Inferior parietal cortex (tissue), 1 donor: ENCODE results near the gene KDM6A.
"Not testable (repeated sequence)": the region's sequence is repeated elsewhere in the genome, so short reads cannot be mapped to it uniquely, and the experiment has no call there.

Experiments used
- DNase-seq: peaks from one replicate; pipeline ENCODE4 v3.0.0-alpha.2; 2016; ENCODE audit errors: extremely low spot score

KDM6A gene

DNA sequence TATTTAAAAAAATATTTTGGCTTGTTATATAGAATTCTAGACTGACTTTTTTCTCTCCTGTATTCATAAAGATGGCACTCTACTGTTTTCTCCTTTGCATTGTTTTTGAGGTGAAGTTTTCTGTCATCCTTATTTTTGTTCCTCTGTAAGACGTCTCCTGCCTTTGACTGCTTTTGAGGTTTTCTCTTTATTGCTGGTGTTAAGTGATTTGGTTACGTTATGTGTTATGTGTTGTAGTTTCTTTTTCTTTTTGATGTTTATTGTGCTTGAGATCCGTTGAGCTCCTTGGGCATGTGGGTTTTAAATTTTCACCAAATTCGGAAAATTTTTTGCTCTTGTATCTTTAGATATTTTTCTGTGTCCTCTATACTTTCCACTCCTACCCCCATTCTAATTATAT lies 50.0 kb downstream of the KDM6A start:
- no peak for DNase-seq

DNA sequence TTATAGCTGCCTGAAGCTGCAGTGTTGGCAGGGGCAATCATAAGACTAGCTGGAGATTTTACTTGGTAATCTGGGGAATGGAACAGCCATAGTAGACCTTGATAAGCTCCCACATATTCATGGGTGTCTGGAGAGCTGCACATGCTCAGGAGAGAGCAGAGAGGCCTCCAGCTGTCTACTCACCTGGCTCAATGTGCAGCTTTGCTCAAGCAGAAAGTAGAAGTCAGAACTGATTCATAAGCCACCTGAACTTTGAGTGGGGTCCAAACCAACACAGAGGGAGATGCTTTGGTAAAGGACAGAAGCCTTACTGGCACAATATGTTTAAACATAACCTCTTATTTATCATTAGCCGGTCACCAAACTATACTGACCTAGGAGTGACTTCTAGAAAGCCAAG lies 54.4 kb downstream of the KDM6A start:
- DNase-seq: no peak

DNA sequence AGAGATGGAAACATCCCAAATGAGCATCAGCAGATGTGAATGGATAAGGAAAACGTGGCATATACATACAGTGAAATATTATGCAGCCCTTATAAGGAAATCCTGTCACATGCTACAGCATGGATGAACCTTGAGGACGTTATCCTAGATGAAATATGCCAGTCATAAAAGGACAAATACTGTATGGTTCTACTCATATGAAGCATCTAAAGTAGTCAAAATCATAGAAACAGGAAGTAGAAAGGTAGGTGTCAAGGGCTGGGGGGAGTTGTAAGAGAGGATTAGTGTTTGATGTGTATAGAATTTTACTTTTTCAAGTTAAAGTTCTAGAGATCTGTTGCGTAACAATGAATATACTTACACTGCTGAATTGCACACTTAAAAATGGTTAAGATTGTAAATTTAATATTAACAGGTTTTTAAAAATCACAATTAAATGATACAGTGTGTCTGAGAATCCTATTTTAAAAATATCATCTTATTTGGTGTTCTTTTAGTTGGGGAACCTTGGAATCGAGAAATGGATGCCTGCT lies 58.5 kb downstream of the KDM6A start:
- DNase-seq: no peak

DNA sequence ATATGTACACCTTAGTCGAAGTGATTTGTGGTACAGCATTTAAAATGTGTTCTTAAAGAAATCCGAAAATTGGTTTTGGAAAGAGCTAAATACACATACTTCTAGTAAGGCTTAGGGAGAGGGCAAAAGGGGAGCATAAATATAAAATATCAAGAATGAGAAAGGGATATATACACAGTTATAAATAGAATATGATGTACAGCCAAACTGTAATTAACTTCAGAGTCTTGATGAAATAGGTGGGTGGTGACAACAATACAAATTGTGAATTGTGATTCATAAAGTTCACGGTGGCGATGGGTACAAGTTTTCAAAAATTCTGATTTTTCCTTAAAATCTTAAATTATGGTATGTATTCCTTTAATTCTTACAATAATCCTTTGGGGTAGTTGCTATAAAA lies 62.2 kb downstream of the KDM6A start:
- DNase-seq: no peak

DNA sequence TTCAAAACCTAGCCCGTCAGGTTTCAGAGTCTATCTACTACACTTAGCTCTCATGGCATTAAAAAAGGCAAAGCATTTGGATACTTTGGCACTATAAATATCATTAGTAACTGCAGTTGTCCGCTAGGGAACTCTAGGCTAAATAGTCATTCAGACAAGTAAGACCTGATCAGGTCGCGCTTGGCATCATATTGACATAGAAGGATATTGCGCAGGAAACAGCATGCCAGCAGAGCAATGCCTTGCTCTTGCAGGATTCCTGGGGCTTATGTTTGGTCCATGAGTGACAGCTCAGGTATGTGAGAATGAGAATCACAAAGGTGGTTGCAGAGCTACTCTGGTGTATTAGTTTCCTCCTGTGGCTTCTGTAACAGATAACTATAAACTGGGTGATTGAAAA lies 62.7 kb downstream of the KDM6A start:
- DNase-seq: no peak

DNA sequence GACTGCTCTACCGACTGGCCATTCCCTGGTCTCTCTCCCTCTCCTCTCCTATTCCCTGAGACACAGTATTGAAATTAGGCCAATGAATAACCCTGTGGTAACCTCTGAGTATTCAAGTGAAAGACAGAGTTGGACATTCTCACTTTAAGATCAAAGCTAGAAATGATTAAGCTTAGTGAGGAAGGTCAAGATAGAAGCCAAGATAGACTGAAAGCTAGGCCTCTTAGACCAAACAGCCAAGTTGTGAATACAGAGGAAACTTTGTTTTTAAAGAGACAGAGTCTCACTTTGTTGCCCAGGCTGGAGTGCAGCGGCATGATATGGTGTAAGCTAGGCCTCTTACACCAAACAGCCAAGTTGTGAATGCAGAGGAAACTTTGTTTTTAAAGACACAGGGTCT lies 64.6 kb downstream of the KDM6A start:
- no peak for DNase-seq

DNA sequence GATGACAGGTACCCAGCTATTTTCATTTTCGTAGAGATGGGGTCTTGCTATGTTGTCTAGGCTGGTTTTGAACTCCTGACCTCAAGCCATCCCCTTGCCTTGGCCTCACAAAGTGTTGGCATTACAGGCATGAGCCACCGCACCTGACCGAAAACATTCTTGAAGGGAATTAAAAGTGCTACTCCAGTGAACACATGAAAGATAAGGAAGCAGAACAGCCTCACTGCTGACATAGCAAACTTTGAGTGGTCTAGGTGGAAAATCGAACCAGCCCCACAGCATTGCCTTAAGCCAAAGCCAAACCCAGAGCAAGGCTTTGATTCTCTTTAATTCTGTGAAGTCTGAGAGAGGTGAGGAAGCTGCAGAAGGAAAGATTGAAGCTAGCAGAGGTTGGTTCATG lies 65.1 kb downstream of the KDM6A start:
- DNase-seq: no peak

DNA sequence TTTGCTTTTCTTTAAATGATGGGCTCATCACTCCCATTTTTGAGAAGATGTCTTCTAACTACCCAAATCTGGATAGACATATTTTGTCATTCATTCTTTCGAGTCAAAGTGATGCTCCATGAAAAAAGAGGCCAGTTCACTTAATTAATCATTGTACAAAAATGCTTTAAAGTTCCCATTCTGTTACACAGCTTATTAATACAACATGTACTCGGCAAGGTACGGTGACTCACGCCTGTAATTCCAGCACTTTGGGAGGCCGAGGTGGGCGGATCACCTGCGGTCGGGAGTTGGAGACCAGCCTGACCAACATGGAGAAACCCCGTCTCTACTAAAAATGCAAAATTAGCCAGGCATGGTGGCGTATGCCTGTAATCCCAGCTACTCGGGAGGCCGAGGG lies 67.6 kb downstream of the KDM6A start:
- DNase-seq: not testable (repeated sequence)

DNA sequence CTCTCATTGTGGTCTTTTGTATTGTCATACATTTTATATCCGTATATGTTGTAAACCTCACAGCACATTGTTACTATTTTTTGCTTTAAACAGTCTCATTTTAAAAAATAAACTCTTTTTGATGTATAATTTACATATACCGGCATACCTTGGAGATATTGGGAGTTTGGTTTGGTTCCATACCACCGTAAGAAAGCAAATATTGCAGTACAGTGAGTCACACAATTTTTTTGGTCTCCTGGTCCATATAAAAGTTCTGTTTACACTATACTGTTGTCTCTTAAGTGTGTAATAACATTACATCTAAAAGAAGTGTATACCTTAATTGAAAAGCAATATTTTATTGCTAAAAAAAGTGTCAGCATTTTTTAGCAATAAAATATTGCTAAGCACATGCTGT lies 70.0 kb downstream of the KDM6A start:
- no peak for DNase-seq

DNA sequence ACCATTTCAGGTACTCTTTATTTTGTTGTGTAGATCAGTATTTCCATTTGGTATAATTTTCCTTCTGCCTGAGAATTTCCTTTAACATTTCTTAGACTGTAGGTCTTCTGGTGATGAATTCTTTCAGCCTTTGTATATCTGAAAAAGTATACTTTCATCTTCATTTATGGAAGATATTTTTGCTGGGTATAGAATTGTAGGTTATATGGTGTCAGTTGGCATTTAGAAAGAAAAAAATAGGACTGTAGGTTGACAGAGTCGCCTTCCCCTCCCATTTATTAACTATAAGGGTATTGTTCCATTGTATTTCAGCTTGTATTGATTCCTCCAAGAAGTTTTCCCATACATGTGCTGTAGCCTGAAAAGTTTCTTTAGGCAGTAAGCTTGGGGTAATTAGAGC lies 71.9 kb downstream of the KDM6A start:
- no peak for DNase-seq

DNA sequence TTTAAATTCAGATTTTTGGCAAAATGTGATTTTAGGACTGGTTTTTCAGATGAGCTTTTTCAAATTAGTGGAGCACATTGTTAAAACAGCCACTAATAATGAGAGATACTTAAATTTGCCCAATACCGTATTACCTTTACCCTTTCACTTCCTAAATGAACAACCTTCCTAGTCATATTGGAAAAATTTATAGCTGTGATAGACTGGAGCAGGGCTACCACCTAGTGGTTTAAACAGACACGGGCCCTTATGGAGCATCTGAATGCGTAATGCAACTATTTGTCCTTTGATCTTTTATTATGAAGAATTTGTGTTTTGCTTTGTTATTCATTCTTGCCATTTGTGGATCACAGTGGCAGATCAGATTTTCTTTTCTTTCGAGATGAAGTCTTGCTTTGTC lies 72.7 kb downstream of the KDM6A start:
- DNase-seq: no peak

DNA sequence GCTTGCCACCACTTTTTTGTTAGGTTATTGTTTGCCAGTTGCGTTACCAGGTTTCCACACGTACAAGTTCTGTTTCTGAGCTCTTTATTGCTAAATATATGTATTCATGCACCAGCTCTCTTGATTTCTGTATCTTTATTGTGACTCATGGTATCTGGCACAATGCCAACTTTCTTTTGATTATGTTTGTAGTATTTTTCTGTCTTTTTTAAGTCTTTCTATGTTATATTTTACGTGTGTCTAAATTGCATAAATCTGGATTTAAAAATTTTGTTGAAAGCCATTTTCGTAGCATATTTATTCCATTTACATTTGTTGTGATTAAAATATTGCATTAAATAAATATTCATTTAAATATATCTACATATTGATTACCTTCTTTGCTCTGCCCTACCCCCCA lies 73.8 kb downstream of the KDM6A start:
- DNase-seq: no peak

DNA sequence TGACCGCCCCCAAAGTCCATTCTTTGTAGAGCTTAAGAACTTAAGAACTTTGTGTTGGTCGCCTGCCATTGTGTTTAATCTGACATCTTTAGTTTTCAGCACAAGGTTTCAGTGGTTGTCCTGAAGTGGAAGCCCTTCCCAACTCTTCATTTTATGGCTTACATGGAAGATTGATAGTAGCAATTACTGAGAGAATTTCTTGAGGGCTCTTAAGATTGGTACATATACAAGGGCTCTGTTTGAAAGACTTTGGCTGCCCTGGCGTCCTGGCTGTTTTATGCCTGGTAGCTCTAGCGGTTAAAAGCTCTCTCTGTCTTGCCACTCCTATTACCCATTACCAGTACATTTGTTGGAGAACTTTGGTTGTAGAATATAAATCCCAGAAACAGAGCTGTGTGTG lies 75.0 kb downstream of the KDM6A start:
- DNase-seq: no peak

DNA sequence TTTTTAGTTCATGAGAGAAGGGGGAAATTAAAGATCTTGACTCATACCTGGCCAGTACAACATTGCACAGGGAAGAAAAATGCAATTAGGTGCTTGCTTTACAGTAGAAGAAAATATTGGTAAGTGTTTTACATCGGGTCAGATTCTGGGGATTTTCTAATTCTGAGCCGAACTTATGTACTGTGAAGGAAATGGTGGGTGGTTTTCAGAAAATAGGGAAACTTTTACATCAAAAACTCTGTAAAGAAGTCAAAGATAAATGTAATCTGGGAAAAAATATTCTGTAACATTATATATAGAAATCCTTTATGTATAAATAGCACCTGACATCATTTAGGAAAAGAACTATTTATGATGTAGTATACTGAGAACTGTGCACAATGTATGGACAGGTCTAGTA lies 75.4 kb downstream of the KDM6A start:
- no peak for DNase-seq

DNA sequence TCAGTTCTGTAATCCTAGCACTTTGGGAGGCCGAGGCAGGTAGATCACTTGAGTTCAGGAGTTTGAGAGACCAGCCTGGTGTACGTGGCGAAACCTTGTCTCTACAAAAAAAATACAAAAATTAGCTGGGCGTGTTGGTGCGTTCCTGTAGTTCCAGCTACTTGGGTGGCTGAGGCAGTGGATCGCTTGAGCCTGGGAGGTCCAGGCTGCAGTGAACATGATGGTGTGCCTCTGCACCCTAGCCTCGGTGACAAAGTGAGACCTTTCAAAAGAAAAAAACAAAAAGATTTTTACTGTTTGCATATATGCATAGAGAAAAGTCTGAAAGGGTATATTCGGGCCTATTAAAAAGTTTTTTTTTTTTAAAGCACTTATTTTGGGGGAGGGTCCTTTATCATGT lies 76.1 kb downstream of the KDM6A start:
- DNase-seq: no peak

DNA sequence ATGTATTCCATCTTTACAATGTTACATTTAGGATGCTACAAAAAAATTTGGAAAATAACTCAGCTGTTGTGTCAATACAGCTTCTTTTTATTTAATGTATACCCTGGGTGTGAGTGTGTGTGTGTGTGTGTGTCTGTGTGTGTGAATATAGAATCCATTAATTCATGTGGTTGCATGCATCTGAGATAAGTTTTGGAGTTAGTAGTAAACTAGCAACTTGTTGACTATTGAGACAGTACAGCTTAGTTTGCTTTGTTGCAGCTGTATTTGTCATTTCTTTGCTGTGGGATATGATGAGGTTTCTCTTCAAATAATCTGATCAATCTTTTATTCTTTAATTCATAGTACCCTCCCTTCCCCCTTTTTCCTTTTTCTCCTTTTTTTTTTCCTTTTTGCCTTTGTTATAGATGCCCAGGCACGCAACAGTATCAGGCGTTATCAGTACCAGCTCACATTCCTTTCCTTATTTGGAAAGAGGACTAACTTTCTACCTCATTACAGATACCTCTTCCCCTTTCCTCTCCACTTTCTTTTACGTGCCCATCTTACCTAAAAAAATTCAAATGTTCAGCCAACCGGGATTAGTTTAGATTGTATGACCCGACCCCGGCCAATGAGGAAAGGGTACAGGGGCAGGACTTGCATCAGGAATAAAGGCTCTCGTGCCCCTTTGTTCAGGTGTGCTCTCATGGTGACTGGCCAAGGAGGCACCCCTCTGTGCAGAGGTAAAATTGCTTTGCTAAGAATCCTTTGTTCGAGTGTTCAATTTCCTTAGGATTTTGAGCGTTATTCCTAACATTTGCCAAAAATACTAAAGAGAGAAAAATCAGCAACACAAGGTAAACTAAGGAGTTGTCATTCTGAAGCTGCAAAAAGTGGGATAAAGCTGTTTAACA lies 77.7 kb downstream of the KDM6A start:
- DNase-seq: not testable (repeated sequence)

DNA sequence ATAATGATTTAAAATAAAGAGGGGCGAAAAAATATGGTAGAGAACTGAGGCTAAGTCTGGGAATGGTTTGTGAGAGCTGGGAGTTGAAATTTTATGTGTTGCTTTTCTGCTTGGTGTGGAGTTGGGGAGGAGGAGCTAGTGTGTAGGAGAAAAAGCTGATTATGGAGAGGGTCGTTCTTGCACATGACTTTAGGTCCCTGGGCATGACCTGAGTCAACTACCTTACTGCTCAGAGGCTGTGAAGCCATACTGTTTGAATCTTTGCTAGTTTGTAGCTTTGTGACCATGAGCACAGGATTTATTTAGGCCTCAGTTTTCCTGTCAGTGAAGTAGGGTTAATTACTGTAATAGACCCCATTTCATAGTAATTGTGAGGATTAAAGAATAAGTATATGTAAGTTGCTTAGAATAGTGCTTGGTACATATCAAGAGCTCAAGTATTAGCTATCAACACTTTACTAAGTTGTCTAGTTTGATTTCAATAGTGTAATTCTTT lies 78.6 kb downstream of the KDM6A start:
- DNase-seq: no peak

DNA sequence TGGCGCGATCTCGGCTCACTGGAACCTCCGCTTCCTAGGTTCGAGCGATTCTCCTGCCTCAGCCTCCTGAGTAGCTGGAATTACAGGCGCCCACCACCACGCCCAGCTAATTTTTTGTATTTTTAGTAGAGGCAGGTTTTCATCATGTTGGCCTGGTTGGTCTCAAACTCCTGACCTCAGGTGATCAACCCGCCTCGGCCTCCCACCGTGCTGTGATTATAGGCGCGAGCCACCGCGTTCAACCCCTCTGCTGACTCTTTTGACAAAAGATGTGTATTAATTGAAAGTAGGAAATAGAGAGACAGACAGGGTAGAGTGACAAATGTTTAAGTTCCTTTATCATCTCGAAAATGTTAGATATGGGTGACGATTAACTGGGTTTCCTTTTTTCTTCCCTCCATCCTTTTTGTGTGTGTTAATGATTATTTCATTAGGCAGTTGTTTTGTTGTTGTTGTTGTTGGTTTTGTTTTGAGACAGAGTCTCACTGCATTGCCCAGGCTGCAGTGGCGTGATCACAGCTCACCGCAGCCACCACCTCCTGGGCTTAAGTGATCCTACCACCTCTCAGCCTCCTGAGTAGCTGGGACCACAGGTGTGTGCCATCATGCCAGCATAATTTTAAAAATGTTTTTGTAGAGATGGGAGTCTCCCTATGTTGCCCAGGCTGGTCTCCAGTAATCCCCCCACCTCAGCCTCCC lies 79.5 kb downstream of the KDM6A start:
- DNase-seq: no peak

DNA sequence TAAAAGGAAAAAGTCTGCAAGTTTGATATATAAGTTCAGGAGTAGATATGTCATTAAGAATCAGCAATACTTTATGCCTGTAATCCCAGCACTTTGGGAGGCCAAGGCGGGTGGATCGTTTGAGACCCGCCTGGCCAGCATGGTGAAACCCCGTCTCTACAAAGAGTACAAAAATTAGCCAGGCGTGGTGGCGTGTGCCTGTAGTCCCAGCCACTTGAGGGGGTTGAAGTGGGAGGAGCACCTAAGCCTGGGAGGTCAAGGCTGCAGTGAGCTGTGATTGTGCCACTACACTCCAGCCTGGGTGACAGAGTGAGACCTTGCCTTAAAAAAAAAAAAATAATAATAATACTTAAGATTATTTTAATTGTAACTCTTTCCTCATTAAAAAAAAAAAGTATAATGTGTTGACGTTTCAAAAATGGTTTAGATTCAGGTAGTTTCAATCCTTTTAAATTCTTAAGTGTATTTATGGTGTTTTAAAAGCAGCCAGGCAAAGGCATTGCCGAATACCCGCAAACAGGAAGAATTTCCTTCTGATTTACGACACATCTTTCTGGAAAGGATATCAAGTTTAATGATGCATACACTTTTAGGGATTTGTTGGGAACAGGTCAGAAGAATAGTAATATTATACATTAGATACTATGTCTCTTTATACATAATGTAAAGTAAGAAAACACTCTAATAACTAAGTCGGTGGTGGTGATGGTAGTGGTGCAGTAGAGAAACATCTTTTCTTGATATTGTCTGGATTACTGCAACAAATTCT lies 80.9 kb downstream of the KDM6A start:
- no peak for DNase-seq

DNA sequence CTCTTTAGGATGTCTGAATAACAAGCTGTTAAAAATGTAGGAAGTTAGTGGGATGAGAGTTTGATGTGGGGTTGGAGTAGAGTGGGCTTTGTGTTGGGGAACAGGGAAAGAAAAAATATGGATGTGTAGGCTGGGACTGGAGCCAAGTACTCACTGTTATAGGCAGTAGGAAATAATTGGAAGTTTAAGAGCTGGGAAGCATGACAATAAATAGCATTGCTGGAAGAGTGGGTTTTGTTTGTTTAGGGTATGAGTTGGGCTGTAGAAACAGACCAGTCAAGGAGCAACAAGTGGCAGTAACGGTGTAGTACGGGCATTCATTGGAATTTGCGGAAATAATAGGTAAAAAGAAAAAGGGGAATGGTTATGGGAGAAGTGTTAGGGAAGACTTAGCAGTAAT lies 81.6 kb downstream of the KDM6A start:
- no peak for DNase-seq

DNA sequence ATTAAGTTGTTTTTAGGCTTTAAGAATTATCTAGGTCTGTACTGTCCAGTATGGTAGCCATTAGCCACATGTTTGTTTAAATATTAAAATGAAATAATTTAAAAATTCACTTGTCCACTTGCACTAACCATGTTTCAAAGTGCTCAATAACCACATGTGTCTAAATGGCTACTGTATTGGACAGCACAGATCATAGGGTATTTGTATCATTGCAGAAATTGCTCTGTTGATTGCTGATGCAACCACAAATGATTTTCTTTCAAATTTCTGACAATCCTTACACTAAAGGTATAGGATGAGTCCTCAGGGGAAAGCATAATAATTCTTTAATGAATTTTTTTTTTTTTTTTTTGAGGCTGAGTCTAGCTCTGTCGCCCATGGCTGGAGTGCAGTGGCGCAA lies 84.9 kb downstream of the KDM6A start:
- no peak for DNase-seq

DNA sequence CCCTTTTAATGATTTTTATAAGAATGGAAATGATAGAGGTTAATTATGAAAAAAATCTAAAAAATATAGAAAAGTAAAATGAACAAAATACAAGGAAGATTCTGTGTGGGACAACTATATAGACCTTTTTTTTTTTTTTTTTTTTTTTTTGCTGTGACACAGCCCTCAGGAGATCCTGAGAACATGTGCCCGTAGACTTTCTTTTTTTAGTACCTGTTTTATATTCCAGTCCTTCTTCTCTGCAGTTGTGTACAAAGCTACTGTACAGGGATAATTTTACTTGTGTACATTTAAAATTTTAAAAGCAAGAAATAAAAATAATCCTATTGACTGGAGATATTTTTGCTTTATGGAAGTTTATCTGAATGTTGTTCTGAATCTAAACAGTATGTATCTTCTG lies 85.5 kb downstream of the KDM6A start:
- no peak for DNase-seq
